Measurements from ENCODE around the gene CTBS.
A peak's percentile ranks its signal among the peaks of the same experiment; 100 is the strongest.
"Not testable (repeated sequence)": the region's sequence is repeated elsewhere in the genome, so short reads cannot be mapped to it uniquely, and the experiment has no call there.

Gene CTBS

DNA sequence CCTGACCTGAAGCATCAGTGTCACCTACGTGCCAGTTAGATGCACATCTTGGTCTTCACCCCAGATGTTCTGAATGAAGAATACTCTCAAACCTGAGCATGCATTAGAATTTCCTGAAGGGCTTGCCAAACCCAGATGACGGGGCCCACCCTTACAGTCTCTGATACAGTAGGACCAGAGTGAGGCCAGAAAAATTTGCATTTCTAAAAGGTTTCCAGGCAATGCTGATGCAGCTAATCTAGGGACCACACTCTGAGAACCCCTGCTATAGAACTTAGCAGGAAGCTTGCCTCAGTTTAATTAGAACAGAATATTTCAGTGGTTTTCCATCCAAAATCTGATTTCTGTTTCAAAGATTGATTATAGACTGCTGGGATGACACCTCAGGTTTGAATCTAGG lies 9.9 kb upstream of the CTBS start:
- no peak for DNase-seq

DNA sequence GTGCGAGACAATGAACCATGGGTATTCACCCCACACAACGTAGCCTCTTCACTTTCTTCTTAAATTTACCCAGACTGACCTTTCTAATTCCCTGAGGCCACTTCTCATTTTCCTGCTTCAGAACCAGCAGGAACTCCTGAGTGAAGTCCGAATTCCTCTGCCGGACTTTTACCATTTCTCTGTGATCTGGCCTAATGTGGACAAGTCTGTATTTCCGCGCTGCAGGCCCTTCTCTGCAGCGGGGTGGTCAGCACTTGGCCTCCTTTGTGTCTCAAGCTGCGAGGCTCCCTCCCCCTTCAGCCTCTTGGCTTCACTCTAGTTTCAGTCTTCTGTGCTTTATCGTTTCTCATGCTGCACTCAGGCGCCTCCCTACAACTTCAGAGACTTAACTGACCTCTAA lies 9.4 kb upstream of the CTBS start:
- DNase-seq = no peak

DNA sequence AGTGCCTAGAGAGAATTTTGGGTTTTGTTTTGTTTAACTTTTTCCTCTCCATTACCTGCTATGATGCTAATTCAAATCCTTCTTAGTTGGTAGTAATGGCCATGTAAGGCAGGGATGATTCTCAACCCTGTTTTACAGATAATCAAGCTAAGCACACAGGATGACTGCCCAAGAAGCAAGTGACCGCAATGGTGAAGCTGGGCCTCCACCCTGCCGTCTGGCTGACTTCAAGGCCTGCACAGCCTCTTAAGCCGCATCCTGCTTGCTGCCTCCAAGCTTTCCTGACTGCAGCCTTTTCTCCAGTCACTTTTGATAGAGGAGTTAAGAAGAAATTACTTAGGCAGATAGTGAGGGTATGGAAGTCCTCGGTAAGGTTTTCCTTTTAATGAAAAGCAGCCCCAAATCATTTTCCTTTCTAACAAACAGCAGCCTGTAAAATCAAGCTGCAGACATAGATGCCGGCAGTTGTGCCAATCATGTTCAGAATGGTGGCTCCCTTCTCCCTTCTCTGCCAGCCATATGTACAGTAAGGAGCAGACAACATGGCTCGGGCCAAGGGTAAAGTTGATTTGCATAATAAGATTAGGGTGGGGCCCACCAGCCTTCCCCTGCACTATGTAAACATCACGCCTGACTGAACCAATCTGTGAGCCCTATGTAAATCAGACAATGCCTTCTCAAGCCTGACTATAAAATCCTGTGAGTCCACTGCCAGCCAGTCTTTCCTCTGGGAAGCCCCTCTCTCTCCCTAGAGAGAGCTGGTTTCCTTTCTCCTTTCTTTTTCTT lies 8.8 kb upstream of the CTBS start:
- DNase-seq = no peak

DNA sequence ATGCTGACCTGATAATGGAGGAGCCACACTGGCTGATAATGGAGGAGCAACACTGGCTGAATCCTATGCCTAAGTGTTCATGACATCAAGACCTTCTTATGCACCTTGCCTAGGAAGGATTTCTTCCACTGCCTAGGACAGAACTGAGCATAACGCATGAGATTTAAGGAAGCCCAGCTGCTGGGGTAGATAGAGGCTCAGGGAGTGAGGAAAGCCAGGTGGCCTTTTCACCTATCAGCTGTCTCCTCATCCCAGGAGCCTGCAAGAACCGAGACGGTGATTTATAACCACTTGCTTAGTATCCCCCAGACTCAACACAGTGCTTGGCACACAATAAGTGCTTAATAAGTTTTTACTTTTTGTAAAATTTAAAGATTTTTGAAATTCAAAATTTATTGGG lies 7.4 kb upstream of the CTBS start:
- no peak for DNase-seq

DNA sequence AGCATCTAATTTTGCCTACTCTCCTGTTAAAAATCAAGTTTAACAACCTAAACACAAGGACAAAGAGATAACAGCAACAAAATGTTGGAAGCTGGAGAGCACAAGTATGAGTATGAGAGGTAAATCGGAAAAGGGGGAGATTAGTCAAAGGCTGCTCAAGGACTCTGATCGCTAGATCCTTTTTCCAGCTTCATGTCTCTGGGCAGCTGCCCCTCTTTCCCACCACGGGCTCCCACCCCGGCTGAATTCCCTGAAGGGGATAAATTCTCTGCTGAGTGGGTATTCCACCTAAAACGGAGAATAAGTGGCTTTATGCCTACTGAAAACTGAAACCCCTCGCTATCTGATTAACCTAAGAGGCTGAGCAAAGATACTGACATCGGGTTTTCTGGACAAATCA lies 696 bp upstream of the CTBS start:
- no peak for DNase-seq

DNA sequence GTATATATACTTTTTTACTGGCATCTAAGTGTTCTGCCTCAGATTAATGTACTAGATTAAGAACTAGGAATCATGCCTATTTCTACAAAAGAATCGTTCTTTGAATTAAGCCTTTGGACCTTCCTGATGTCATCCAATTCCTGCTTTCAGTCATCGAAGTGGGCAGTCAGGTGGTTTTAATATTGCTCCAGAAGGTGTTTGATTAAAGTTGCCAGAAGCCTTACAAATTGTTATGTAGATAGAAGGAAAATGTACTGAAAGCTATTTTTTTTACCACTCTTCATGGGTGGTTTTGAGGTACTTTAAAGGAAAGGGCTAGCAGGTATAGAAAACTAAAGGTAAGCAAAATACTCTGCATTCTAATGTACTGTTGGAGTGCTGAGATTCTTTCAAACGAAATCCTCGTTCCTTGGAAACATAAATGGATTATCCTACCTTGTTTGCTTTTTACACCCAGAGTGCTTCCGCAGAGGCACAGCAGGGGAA lies 716 bp downstream of the CTBS start:
- no peak for DNase-seq

DNA sequence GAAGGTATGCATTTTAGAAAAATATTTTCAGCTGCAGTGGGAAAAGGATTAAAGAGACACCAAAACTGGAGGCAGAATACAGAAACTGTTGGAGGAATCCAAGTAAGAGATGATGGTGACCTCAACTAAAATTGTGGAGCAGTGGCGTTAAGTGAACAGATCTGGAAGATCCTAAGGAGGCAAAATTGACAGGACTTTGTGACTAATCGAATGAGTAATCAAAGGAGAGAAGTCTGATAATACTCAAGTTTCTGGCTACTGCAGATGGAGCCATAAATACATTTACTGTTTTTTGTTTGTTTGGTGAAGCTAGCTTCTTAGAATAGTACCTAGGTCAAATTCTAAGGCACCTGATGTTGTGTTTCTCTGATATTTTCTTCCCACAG lies 3.1 kb downstream of the CTBS start:
- no peak for DNase-seq

DNA sequence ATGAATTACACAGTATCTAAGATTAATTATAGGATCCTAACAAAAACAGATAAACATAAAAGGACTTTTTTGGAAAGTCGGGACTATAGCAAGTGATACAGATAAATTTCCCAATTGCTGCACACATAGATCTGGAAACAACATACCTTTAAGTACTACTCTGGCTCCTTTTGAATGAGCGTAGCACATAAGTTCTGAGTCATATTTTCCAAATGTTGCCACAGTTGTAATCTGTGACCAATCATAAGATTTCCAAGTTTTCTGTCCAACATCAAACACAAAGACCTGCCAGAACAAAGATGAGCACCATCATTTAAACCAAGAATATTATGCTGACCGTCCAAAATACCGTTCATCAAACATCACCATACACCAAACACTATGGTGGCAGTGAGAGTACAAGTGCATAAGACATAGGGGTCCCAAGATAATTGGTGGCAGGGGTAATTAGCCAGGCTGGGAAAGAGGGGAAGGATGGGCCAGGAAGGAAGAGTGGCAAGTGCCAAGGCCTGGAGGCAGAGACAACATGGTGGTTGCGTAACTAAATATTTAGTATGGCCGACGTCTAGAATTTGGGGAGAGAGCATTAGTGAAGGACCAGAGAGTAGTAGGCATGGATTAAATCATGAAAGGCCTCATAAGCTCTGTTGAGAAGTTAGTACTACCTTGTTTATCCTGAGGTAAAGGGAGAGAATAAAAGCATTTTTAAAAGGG lies 3.6 kb downstream of the CTBS start:
- no peak for DNase-seq

DNA sequence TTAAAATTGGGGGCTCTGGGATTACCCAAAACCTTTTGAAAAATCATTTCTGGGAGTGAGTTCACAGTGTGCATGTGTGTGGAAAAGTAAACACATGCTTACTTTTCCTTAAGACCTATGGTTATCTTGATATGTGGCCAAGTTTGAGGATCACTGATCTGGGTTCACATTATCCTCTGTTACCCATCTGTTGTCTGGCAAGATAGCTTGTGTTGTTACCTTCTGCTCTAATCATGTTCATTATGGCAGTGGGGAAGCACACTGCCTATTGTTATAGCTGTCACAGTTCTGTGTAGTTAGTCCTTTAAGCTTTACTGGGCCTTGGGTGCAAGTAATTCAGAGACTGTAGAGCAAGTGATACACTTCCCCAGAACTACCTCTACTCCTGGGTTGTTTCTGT lies 5.0 kb downstream of the CTBS start:
- no peak for DNase-seq

DNA sequence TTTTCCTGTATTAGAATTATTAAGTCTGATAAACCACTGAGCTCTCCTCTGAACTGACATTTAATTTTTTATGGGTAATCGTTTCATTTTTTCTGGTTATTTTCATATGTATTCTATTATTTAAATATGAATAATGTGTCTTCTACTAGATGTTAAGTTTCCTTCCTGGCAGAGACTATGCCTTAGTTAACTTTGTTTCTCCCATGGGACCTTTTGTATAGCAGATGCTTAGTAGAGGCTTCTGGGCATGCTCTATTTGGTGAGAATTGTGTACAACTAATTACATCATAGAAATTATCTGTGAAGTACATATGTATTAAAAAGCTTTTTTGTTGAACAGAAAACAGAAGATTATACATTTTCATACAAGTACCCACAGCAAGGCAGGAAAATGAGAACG lies 23.4 kb downstream of the CTBS start:
- DNase-seq = no peak

DNA sequence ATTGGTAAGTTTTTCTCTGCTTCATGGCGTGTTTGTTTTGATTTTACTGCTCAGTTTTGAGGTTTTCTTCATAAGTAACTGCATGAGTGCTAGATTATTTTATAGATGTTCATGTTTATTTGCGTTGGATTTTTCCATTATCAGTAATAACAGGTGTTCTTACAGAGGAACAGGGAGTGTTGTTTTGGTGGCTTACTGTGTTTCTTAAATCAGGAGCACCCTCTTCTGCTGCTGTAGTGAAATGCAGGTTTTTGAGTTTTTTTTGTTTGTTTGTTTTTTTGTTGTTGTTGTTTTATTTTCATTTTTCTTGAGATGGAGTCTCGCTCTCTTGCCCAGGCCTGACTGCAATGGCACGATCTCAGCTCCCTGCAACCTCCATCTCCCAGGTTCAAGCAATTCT lies 32.6 kb downstream of the CTBS start:
- DNase-seq = no peak

DNA sequence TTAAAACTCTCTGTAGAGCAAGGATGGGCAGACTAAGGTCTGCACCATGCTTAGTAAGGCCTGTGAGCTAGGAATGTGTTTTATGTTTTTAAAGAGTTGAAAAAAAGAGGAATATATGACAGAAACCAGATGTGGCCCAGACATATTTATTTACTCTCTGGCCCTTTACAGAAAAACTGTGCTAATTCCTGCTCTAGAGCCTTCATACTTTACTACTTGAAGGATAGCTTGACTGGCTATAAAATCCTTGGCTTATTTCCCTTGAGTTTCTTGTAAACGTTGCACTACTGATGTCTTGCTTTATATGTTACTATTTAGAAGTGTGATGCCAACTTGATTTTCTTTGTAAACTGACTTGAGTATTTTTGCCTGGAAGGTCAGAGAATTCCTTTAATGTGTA lies 33.5 kb downstream of the CTBS start:
- DNase-seq = no peak

DNA sequence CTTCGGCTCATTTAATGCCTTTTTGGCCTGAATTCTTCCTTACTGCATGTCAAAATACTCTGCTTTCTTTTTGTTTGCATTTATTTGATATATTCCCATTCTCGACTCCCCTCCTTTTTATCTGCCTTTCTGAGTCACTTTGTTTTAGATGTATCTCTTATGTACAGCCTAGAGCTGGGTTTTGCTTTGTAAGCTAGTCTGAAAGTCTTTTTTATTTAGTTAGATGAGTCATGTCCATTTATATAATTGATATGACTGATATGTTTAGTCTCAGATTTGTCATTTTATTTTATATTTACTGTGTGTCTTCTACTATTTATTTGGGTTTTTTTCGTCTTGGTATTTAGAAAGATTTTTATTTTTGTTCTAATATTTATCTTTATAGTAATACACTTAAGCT lies 34.3 kb downstream of the CTBS start:
- DNase-seq = no peak

DNA sequence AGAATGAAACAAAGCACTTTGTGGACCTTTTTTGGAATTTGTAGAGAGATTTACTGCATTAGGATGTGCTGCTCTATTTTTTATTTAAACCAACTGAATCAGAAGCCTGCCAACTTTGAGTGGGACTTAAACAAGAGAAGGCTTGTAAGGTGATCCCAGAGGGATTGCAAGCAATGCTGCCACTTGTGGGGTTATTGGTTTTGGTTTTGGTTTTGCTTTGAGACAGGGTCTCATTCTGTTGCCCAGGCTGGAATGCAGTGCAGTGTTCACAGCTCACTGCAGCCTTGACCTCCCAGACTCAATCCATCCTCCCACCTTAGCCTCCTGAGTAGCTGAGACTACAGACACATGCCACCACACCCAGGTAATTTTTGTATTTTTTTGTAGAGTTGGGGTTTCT lies 35.6 kb downstream of the CTBS start:
- peak; percentile 39 for DNase-seq

DNA sequence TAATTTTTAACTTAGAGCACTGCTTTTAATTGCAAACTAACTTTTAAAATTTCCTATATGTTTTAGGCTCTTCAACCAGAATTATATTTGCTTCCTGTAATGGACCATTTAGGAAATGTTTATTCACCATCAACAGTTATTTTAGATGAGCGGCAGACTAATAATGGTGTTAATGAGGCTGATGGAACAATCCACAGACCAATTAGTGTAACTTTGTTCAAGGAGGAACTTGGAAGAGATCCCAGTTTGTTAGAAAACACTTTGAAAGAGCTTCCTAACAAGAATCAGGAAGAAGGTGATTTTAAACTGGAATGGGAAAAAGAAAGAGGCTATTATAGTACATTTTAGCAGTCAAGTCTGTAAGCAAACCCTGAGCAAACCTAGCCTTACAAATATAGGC lies 48.5 kb downstream of the CTBS start:
- no peak for DNase-seq

DNA sequence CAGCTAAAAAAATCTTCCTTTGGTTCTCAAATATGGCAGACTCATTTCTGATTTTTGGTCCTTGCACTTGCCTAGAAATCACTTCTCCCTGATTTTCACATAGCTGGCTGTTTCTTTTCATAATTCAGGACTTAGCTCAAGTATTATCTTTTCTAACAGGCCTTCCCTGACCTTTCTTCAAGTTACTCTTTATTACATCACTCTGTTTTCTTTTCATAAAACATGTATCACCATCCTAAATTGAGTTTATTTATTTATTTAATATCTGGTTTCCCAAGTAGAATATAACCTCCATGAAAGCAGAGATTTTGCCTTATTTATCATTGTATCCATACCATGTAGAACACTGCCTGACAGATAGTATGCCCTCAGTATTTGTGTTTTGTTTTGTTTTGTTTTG lies 49.6 kb downstream of the CTBS start:
- DNase-seq = no peak

DNA sequence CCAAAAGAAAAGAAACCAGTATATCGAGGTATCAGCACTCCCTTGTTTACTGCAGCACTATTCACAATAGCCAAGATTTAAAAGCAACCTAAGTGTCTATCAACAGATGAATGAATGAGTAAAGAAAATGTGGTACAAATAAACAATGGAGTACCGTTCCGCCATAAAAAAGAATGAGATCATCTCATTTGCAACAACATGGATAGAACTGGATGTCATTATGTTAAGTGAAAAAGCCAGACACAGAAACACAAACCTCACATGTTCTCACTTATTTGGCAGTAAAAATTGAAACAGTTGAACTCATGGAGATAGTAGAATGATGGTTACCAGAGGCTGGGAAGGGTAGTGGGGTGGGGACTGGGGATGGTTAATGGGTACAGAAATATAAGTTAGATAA lies 63.6 kb downstream of the CTBS start:
- DNase-seq = no peak

DNA sequence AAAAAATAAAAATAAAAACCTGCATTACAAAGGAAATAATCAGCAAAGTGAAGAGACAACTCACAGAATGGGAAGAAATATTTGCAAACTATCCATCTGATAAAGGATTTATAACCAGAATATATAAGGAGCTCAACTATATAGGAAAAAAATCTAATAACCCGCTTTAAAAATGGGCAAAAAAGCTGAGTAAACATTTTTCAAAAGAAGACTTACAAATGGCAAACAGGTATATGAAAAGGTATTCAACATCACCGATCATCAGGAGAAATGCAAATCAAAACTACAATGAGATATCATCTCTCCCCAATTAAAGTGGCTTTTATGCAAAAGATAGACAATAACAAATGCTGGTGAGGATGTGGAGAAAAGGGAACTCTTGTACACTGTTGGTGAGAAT lies 64.1 kb downstream of the CTBS start:
- no peak for DNase-seq

DNA sequence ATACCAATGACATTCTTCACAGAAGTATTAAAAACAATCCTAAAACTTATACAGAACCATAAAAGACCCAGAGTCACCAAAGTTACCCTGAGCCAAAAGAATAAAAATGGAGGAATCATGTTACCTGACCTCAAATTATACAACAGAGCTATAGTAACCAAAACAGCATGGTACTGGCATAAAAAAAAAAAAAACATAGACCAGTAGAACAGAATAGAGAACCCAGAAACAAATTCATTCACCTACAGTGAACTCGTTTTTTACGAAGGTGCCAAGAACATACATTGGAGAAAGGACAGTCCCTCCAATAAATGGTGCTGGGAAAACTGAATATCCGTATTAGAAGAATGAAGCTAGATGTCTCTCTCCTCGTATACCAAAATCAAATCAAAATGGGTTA lies 65.2 kb downstream of the CTBS start:
- no peak for DNase-seq

DNA sequence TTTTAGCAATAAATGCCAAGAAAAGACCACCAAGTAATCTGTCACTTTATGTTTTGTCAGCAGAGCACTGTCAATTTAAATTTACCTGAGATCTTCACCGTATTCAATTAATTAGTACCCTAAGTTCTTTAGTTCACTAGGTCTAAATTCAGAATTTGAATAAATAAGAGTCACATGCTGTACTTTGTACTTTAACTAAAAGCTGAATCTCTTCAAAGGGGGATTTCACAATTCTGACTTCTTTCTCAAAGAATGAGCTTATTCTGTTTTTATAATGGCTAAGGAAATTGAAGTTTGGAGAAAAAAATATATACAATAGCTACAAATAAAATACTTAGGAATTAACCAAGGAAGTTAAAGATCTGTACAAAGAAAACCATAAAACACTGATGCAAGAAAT lies 65.7 kb downstream of the CTBS start:
- DNase-seq = no peak

DNA sequence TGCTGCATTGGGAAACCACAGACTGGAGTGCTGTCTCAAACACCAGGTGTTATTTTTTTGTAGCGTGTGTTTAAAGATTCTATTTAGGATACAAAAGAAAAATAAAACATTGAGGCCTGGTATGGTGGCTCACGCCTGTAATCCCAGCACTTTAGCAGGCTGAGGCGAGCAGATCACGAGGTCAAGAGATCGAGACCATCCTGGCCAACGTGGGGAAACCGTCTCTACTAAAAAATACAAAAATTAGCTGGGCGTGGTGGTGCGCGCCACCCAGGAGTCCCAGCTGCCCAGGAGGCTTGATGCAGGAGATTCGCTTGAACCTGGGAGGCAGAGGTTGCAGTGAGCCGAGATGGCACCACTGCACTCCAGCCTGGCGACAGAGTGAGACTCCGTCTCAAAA lies 66.4 kb downstream of the CTBS start:
- DNase-seq = not testable (repeated sequence)

DNA sequence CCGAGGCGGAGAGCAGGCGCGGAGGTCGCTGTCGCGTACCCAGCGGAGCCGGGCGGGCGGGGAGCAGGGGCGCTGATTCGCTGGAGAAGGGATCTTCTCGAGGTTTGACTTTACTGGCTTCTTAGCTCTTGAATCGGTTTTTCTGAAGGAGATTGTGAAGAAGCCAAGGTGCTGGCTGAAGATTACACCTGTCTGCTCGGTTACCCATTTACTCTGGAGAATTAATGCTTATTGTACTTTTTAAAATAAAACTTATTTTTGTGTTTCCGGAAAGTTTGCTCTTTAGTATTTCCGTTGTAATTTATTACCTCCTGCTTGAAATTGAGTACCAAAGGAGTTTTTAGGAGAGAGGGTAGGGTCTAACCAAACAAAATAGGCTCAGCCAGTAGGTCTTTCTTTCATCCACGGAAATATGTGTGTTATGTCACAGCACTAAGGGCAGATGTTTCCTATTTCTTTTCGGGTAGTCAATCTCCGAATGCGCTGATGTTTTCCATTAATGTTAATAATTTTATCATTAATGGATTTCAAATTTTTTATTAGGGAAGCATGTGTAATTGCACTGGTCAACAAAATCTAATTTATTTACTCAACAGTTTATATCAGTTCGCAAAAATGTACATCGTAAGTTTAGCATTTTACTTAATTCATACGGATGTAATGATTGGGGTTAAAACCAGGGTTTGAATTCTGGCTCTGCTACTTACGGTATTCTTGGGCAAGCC lies 67.3 kb downstream of the CTBS start:
- DNase-seq = no peak

DNA sequence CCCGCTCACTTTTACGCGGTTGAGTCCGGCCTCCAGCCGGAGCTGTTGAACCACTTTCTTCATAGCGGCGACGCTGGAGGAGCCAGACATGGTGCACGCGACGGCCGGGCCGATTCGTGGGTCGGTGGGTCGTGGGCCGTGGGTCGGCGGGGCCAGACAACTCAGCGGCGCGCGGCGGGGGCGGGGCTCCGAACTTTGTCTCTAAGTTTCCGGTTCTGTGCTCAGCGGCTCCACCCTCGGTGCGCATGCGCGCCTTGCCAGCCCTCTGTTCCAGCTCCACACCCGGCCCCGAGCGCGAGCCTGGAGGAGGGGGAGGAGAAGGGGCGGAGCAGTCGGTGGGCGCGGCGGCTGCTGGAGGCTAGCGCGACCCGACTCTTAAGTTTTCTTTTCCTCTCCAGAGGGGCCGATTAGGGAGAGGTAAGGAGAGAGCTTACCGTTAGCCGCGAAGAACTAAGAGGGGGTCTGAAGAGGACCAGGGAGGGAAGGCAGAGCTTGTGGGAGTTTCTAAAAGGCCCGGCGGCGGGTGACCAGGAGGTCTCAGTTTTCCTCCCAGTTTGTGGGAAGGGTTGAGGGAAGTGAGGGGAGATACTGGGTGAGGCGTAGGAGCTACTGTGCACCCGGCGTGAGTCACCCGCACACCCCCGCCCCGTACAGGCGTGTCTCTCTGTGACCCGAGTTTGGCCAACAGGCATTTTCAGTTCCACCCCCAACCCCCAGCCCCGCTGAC lies 68.1 kb downstream of the CTBS start, which contains the start of the genes GNG5 and SPATA1:
Gene GNG5, minus strand, starts transcription at position 580 of the 727 bp plus-strand sequence. Its CDS starts 490 bp downstream, at position 90.
Gene SPATA1, plus strand, starts transcription at position 385 of the 727 bp plus-strand sequence. CDS start 9,974 bp downstream, outside the sequence.
- DNase-seq = peak; percentile 85
